ENCODE measurements around the gene DCN.

- TF ChIP-seq CTCF (IDR thresholded peaks at IDR 0.05) (no peak), POLR2A (IDR thresholded peaks at IDR 0.05) (no peak), POLR2AphosphoS5 (IDR thresholded peaks at IDR 0.05) (no peak)
These were observed 5.7 kb downstream of the DCN start for GRCh38 chr12:91176915-91177314.
